Measurements from ENCODE around the gene TTC39B. TPM values are rescaled to one million over a fixed set of nuclear protein-coding genes. Genes with fewer than 3 reads are reported as not detected.

The TTC39B gene
- total RNA-seq, 1 donor from 2014 or later = 7.1 TPM

GRCh38 chr9:15305470-15305869 lies 1.5 kb downstream of the TTC39B start:
- DNase-seq (ENCODE audit: low spot score) (no peak), ATAC-seq (no peak)

- peak; percentile 8 for ATAC-seq
- peak; percentile 70 for DNase-seq (ENCODE audit: low spot score)
Measured at GRCh38 chr9:15304632-15305031, 2.4 kb downstream of the TTC39B start.

GRCh38 chr9:15300218-15300617 lies 6.8 kb downstream of the TTC39B start:
- no peak for DNase-seq (ENCODE audit: low spot score)
- ATAC-seq = no peak

GRCh38 chr9:15299374-15299939 lies 7.6 kb downstream of the TTC39B start:
- ATAC-seq (no peak), DNase-seq (ENCODE audit: low spot score) (no peak)

GRCh38 chr9:15298362-15298761 lies 8.7 kb downstream of the TTC39B start:
- DNase-seq (ENCODE audit: low spot score) (no peak), ATAC-seq (no peak)

- ATAC-seq = peak; percentile 83
- no peak for DNase-seq (ENCODE audit: low spot score)
Measured at GRCh38 chr9:15295761-15296405, 11.1 kb downstream of the TTC39B start.

GRCh38 chr9:15294604-15295003 lies 12.4 kb downstream of the TTC39B start:
- ATAC-seq (no peak), DNase-seq (ENCODE audit: low spot score) (no peak)

GRCh38 chr9:15293804-15294316 lies 13.2 kb downstream of the TTC39B start:
- DNase-seq (ENCODE audit: low spot score) = no peak

GRCh38 chr9:15293084-15293483 lies 13.9 kb downstream of the TTC39B start:
- ATAC-seq (peak; percentile 46), DNase-seq (ENCODE audit: low spot score) (no peak)

More at GRCh38 chr9:15293804-15294316, 13.2 kb downstream of the TTC39B start:
- no peak for ATAC-seq

- ATAC-seq (no peak), DNase-seq (ENCODE audit: low spot score) (no peak)
Measured at GRCh38 chr9:15289603-15290002, 17.4 kb downstream of the TTC39B start.

- no peak for ATAC-seq
- DNase-seq (ENCODE audit: low spot score) = no peak
Measured at GRCh38 chr9:15287309-15287708, 19.7 kb downstream of the TTC39B start.

- DNase-seq (ENCODE audit: low spot score) (no peak), ATAC-seq (no peak)
Measured at GRCh38 chr9:15286161-15286821, 20.7 kb downstream of the TTC39B start.

- ATAC-seq (no peak), DNase-seq (ENCODE audit: low spot score) (no peak)
Measured at GRCh38 chr9:15282567-15283285, 24.3 kb downstream of the TTC39B start.

- DNase-seq (ENCODE audit: low spot score) (no peak), ATAC-seq (peak; percentile 5)
Measured at GRCh38 chr9:15280647-15281046, 26.4 kb downstream of the TTC39B start.

GRCh38 chr9:15278839-15279238 lies 28.2 kb downstream of the TTC39B start:
- ATAC-seq (no peak), DNase-seq (ENCODE audit: low spot score) (no peak)

- ATAC-seq = peak; percentile 12
- DNase-seq (ENCODE audit: low spot score) = no peak
Measured at GRCh38 chr9:15278091-15278687, 28.8 kb downstream of the TTC39B start.

- ATAC-seq (peak; percentile 75), DNase-seq (ENCODE audit: low spot score) (no peak)
Measured at GRCh38 chr9:15277400-15278090, 29.5 kb downstream of the TTC39B start.

GRCh38 chr9:15276328-15276938 lies 30.6 kb downstream of the TTC39B start:
- ATAC-seq (no peak), DNase-seq (ENCODE audit: low spot score) (no peak)

- DNase-seq (ENCODE audit: low spot score) (no peak), ATAC-seq (no peak)
Measured at GRCh38 chr9:15274425-15274824, 32.6 kb downstream of the TTC39B start.

GRCh38 chr9:15272377-15272928 lies 34.6 kb downstream of the TTC39B start:
- DNase-seq (ENCODE audit: low spot score) (no peak), ATAC-seq (no peak)

All from left lobe of liver (tissue), 2 donors.